Calu3 (cell line): ENCODE results near the gene GNAI3. TPM values are rescaled to one million over a fixed set of nuclear protein-coding genes. Genes with fewer than 3 reads are reported as not detected.

Experiments used
- BruUV-seq: library from RNA; stranded (reverse); fragments of 400-500 nt; replicated peaks from 2 replicates; lab custom pipeline; 2021; lab: Mats Ljungman, UMichigan
- CTCF ChIA-PET: fragments of 300-600 bp; sonication (Branson Sonifier 250); formaldehyde crosslinking; loops from one replicate; lab custom pipeline; 2022; ENCODE audit warnings: antibody characterized with exemption; lab: Charles Lee
- DNase-seq: peaks from one replicate; pipeline ENCODE4 v3.0.0; 2022
- H3K27ac Mint-ChIP-seq: one replicate; pipeline ENCODE4 v1.8.0; 2022; ENCODE audit warnings: mixed read lengths; ENCODE audit not compliant: unreplicated experiment
- H3K27me3 Mint-ChIP-seq: one replicate; pipeline ENCODE4 v1.8.0; 2022; ENCODE audit warnings: mixed read lengths; ENCODE audit not compliant: unreplicated experiment
- H3K36me3 Mint-ChIP-seq: one replicate; pipeline ENCODE4 v1.8.0; 2022; ENCODE audit warnings: mild to moderate bottlenecking, moderate library complexity, mixed read lengths; ENCODE audit not compliant: insufficient read depth, unreplicated experiment
- H3K4me1 Mint-ChIP-seq: one replicate; pipeline ENCODE4 v1.8.0; 2022; ENCODE audit warnings: mild to moderate bottlenecking, low read depth, mixed read lengths; ENCODE audit not compliant: unreplicated experiment
- H3K4me3 Mint-ChIP-seq: one replicate; pipeline ENCODE4 v1.8.0; 2022; ENCODE audit warnings: mild to moderate bottlenecking, low read depth, moderate library complexity, mixed read lengths; ENCODE audit not compliant: unreplicated experiment
- H3K9me3 Mint-ChIP-seq: one replicate; pipeline ENCODE4 v1.8.0; 2022; ENCODE audit warnings: low read depth, mixed read lengths; ENCODE audit not compliant: unreplicated experiment
- intact Hi-C: fragments of 100-400 bp; cut with micrococcal nuclease; formaldehyde crosslinking; loops from one replicate; pipeline ENCODE4 v1.10.0; 2022; ENCODE audit not compliant: unreplicated experiment
- total RNA-seq: library from RNA; stranded (reverse); gene quantifications from 2 replicates; pipeline ENCODE4 v1.2.3, GENCODE V29; 2022
- TF ChIP-seq, protein P1 (sequence below): fragments of 200-600 bp; IDR thresholded peaks from one replicate; pipeline ENCODE4 v1.8.0; 2022; ENCODE audit warnings: antibody characterized with exemption; ENCODE audit not compliant: unreplicated experiment

The GNAI3 gene
- total RNA-seq, 1 experiment from 2014 or later, result 6.5 TPM

DNA sequence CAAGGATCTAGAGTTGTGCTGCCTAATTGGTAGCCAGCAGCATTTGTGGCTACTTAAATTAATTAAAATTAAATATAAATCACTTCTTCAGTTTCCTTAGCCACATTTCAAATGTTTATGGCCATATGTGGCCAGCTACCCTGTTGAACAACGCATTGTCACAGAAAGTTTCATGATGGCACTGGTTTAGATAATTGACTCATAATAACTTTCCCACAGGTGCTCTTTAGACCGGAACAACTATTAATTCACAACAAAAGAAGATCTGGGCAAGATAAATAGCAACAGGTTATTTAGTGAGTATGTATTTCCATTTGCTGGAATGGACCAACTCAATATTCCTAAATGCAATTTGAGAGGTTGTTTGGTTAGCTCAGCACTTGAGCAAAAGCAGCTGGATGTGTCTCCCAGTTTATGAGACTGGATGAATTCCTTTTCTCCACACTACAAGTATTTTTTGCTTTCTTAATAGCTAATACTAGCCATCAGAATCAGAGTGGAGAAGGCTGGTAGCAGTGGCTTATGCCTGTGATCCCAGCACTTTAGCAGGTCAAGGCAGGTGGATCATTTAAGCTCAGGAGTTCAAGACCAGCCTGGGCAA lies 35.2 kb upstream of the GNAI3 start:
- Mint-ChIP-seq H3K4me3 (no peak overlapping the region), H3K36me3 (no peaks in the 10 kb centered on the region), H3K4me1 (peaks cover 25% of the 10 kb centered on the region), H3K27ac (no peak overlapping the region), H3K9me3 (no peaks in the 10 kb centered on the region), H3K27me3 (peaks cover 35% of the 10 kb centered on the region)
- intact Hi-C loops, result no loop called here
- no peak for DNase-seq
- CTCF ChIA-PET, result interaction anchor here (0.6 kb wide), 1 partner anchor 28 kb away, joined by 3 read pairs; no protein-coding TSS in a partner anchor
- TF ChIP-seq, protein P1, sequence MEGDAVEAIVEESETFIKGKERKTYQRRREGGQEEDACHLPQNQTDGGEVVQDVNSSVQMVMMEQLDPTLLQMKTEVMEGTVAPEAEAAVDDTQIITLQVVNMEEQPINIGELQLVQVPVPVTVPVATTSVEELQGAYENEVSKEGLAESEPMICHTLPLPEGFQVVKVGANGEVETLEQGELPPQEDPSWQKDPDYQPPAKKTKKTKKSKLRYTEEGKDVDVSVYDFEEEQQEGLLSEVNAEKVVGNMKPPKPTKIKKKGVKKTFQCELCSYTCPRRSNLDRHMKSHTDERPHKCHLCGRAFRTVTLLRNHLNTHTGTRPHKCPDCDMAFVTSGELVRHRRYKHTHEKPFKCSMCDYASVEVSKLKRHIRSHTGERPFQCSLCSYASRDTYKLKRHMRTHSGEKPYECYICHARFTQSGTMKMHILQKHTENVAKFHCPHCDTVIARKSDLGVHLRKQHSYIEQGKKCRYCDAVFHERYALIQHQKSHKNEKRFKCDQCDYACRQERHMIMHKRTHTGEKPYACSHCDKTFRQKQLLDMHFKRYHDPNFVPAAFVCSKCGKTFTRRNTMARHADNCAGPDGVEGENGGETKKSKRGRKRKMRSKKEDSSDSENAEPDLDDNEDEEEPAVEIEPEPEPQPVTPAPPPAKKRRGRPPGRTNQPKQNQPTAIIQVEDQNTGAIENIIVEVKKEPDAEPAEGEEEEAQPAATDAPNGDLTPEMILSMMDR, result no peak
- no TSS peak for BruUV-seq

DNA sequence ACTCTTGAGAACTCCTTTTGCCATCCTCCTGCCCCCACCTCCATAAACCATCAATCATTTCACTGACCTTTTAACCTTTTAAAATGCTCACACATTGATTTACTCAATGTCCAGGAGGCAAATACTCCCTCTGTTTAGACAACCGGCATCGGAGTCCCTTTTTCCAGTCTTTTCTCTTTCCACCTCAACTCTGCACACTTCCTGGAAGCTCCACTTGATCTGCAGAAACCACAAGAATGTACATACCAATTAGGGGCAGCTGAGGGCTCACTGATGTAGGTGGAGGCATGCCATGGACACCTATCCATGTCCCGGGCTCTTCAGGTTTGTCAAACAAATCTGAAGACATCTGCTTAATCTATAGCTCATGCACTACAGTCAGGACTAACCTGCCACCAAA lies 33.6 kb upstream of the GNAI3 start:
- H3K9me3 Mint-ChIP-seq, result no peaks in the 10 kb centered on the region

DNA sequence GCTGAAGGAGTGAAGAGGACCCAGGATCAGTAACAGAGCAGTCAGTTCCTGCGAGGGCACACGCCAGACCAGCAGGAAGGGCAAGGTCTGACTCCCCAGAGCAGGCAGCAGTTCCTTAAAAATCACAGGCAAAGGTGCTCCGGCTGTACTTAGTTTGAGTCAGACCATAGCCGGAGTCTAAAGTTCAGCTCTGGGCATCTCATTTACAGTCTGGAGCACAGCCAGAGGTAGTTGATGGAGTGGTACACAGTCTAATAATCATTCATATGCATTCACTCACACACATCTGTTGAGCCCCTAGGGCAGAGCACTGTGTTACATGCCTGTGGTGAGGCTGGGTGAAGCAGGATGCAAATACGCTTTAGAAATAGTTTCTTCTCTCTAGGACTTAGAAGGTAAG lies 31.5 kb upstream of the GNAI3 start:
- H3K4me1 Mint-ChIP-seq, result peaks cover 17% of the 10 kb centered on the region
- DNase-seq, result no peak
- CTCF ChIA-PET, result interaction anchor here (0.6 to 1.1 kb wide), 3 partner anchors 15 to 123 kb away, joined by 3 to 4 read pairs (median 3); no protein-coding TSS in a partner anchor
- TF ChIP-seq, protein P1, result no peak
- H3K4me3 Mint-ChIP-seq, result no peak overlapping the region
- H3K9me3 Mint-ChIP-seq, result no peaks in the 10 kb centered on the region
- peaks cover 17% of the 10 kb centered on the region for H3K27me3 Mint-ChIP-seq
- no TSS peak for BruUV-seq
- intact Hi-C loops, result no loop called here
- no peak overlapping the region for H3K27ac Mint-ChIP-seq
- H3K36me3 Mint-ChIP-seq, result no peaks in the 10 kb centered on the region

More for the DNA sequence above, 33.6 kb upstream of the GNAI3 start:
- H3K4me1 Mint-ChIP-seq, result peaks cover 25% of the 10 kb centered on the region
- peaks cover 23% of the 10 kb centered on the region for H3K27me3 Mint-ChIP-seq
- CTCF ChIA-PET, result no interaction called here
- BruUV-seq, result no TSS peak
- no peak for DNase-seq
- TF ChIP-seq, protein P1, result no peak
- H3K27ac Mint-ChIP-seq, result no peak overlapping the region
- intact Hi-C loops, result no loop called here
- no peaks in the 10 kb centered on the region for H3K36me3 Mint-ChIP-seq
- H3K4me3 Mint-ChIP-seq, result no peak overlapping the region

DNA sequence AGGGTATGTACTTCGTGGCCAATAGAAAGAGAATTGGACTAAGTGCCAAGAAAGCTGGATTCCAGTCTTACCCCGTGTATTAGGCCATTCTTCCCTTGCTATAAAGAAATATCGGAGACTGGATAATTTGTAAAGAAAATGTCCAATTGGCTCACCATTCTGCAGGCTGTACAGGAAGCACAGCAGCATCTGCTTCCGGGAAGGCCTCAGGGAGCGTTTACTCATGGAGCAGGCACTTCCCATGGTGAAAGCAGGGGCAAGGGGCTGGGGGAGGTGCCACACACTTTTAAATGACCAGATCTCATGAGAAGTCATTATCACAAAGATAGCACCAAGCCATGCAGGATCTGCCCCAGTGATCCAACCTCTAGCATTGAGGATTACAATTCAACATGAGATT lies 31.1 kb upstream of the GNAI3 start:
- H3K36me3 Mint-ChIP-seq, result no peaks in the 10 kb centered on the region

More for the DNA sequence above, 31.1 kb upstream of the GNAI3 start:
- Mint-ChIP-seq H3K4me1 (peaks cover 17% of the 10 kb centered on the region), H3K27me3 (peaks cover 19% of the 10 kb centered on the region), H3K9me3 (no peaks in the 10 kb centered on the region), H3K27ac (no peak overlapping the region), H3K4me3 (no peak overlapping the region)
- CTCF ChIA-PET, result interaction anchor here (1.1 kb wide), 1 partner anchor 15 kb away, joined by 3 read pairs; no protein-coding TSS in a partner anchor
- no peak for DNase-seq
- intact Hi-C loops, result no loop called here
- TF ChIP-seq, protein P1, result no peak
- BruUV-seq, result no TSS peak
